Breast epithelium (tissue), 3 donors: ENCODE results near the gene ZNF726.

ENCODE experiments used
- POLR2A ChIP-seq: fragments of 450-650 bp; IDR thresholded peaks from one replicate; pipeline ENCODE4 v1.6.1; 2016; ENCODE audit warnings: antibody characterized with exemption, mild to moderate bottlenecking, moderate library complexity
- POLR2AphosphoS5 ChIP-seq, 3 donors: sonication (generic); formaldehyde crosslinking; IDR thresholded peaks; one replicate each; pipeline ENCODE4 v1.6.1; 2017; ENCODE audit warnings: antibody characterized with exemption in 3 of 3
- TF ChIP-seq, protein P1 (sequence below), 3 donors: fragments of 450-650 bp; IDR thresholded peaks; one replicate each; pipeline ENCODE4 v1.5.1; 2016 to 2017; ENCODE audit warnings: antibody characterized with exemption in 3 of 3, mild to moderate bottlenecking in 3 of 3, moderate library complexity in 3 of 3

DNA sequence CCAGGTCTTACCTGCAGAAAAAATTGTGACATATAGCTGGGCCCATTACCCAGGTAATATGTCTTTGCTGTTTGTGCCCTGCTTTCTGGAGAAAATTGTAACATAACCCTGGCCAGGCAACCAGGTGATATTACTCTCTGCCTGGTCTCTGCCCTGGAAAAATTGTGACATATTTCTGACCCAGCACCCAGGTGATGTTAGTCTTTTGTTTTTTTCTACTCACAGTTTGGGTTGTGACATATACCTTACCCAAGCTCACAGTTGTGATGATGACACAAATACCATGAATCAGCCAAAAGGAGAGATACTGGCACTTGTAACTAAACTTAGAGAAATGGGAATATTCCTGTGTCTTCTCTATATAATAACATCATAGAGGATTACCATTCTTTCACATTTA lies 6.5 kb upstream of the ZNF726 start:
- TF ChIP-seq POLR2AphosphoS5 (IDR thresholded peaks at IDR 0.05) (no peak), POLR2A (no peak)
- TF ChIP-seq, protein P1, sequence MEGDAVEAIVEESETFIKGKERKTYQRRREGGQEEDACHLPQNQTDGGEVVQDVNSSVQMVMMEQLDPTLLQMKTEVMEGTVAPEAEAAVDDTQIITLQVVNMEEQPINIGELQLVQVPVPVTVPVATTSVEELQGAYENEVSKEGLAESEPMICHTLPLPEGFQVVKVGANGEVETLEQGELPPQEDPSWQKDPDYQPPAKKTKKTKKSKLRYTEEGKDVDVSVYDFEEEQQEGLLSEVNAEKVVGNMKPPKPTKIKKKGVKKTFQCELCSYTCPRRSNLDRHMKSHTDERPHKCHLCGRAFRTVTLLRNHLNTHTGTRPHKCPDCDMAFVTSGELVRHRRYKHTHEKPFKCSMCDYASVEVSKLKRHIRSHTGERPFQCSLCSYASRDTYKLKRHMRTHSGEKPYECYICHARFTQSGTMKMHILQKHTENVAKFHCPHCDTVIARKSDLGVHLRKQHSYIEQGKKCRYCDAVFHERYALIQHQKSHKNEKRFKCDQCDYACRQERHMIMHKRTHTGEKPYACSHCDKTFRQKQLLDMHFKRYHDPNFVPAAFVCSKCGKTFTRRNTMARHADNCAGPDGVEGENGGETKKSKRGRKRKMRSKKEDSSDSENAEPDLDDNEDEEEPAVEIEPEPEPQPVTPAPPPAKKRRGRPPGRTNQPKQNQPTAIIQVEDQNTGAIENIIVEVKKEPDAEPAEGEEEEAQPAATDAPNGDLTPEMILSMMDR (IDR thresholded peaks at IDR 0.05): no peak
